ENCODE results near the gene TMTC1.

The TMTC1 gene

DNA sequence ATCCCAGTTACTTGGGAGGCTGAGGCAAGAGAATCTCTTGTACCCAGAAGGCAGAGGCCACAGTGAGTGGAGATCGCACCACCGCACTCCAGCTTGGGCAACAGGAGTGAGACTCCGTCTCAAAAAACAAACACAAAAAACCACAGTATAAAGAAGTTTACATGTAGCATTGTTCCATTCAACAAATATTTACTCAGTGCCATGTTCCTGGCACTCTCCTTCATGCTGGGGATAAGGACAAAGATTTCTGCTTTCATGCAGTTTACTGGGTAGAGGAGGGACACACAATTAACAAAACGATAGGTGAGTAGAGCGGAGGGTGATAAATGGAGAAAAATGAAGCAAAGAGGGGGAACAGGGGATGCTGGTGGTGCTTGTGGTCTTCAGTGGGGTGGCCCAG is 218.0 kb downstream of the TMTC1 start:
- TF ChIP-seq, protein P1, sequence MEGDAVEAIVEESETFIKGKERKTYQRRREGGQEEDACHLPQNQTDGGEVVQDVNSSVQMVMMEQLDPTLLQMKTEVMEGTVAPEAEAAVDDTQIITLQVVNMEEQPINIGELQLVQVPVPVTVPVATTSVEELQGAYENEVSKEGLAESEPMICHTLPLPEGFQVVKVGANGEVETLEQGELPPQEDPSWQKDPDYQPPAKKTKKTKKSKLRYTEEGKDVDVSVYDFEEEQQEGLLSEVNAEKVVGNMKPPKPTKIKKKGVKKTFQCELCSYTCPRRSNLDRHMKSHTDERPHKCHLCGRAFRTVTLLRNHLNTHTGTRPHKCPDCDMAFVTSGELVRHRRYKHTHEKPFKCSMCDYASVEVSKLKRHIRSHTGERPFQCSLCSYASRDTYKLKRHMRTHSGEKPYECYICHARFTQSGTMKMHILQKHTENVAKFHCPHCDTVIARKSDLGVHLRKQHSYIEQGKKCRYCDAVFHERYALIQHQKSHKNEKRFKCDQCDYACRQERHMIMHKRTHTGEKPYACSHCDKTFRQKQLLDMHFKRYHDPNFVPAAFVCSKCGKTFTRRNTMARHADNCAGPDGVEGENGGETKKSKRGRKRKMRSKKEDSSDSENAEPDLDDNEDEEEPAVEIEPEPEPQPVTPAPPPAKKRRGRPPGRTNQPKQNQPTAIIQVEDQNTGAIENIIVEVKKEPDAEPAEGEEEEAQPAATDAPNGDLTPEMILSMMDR (IDR thresholded peaks at IDR 0.05; ENCODE audit: low read depth, low read length): no peak
- DNase-seq (ENCODE audit: low read depth, low spot score): no peak
- H3K4me3 ChIP-seq (ENCODE audit: low read depth, low read length): no peak overlapping the region
- in situ Hi-C loops (cut with HindIII; ENCODE audit: low sequenced_read_pairs): no loop called here

DNA sequence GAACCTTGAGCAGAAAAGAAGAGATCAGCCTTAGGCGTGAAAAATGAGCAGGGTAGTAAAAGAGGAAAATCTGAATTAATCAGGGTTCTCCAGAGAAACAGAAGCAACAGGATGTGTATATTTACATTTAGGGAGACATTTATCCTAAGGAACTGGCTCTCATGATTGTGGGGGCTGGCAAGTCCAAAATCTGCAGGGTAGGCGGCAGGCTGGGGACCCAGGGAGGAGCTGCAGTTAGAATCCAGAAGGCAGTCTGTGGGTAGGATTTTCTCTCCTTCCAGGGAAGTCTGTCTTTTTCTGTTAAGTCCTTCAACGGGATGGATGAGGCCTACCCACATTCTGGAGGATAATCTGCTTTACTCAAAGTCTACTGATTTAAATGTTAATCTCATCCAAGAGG is 218.8 kb downstream of the TMTC1 start:
- DNase-seq (ENCODE audit: low read depth, low spot score): no peak
- in situ Hi-C loops (cut with HindIII; ENCODE audit: low sequenced_read_pairs): no loop called here
- no peak overlapping the region for H3K4me3 ChIP-seq (ENCODE audit: low read depth, low read length)
- TF ChIP-seq, protein P1 (IDR thresholded peaks at IDR 0.05; ENCODE audit: low read depth, low read length): no peak

DNA sequence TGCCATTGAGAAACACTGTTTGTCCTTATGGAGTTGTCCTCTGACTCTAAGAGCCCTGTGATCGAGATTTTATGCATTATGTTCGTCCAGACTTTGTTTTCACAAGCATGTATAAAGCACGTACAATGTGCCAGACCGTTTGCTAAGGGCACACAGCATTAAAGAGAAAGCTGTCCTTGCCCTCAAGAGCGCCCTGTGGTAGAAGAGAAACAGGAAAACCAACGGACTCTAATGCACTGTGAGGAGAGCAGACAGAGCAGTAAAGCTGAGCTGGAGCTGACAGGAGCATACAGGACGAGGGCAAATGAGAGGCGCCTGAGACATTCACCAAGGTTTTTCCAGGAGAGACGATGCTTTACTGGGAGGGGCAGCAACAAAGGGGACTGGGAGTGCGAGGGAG is 220.1 kb downstream of the TMTC1 start:
- no peak for DNase-seq (ENCODE audit: low read depth, low spot score)
- in situ Hi-C loops (cut with HindIII; ENCODE audit: low sequenced_read_pairs): no loop called here
- no peak overlapping the region for H3K4me3 ChIP-seq (ENCODE audit: low read depth, low read length)
- TF ChIP-seq, protein P1 (IDR thresholded peaks at IDR 0.05; ENCODE audit: low read depth, low read length): no peak

DNA sequence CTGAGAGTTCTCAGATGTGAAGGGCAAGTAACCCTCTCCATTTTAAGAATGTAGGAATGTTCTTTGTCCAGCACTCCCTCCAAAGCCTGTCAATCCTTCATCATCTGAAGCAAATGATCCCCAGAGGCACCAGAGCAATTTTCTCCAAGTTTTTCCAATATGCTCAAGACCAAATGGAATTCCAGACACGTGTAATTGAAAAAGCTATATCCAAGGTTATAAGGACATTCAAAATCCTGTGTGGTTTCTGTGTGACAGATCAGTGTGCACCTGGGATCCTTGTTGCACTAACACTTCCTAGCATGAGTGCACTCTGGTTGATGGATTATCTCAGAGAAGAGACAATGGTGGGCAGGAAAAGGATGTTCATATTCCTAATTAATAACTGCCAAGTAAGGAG is 220.7 kb downstream of the TMTC1 start:
- TF ChIP-seq, protein P1 (IDR thresholded peaks at IDR 0.05; ENCODE audit: low read depth, low read length): no peak
- in situ Hi-C loops (cut with HindIII; ENCODE audit: low sequenced_read_pairs): no loop called here
- no peak for DNase-seq (ENCODE audit: low read depth, low spot score)
- H3K4me3 ChIP-seq (ENCODE audit: low read depth, low read length): no peak overlapping the region

DNA sequence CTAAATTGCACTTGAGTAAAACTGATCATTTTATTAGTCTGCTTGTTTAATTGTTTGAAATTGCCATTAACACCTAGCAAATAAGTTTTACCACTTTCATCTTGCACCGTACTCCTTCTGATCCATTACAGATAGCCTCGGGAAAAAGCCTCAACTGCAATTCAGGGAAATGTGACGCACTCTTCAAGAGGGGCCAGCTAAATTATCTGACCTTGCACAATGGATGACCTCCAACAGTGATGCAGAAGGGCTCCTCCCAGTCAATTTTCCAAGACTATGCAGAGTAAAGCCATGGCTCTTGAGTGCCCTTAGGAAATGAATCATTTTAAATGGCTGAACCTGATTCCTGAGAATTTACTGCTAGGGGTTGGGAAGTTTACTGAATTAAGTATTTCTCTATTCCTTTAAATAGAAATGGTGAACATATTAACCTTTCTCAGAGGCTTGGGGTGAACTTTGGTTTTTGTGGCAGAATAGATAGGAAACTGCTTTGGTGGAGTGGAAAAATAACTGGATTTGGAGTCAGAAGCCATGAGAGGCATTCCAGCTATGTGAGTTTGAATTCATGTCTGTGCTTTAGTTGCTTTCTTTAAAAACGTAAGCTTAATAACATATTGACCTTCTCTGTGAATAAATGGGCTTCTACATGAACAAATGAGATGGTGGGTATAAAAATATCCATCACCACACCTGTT is 221.5 kb downstream of the TMTC1 start:
- in situ Hi-C loops (cut with HindIII; ENCODE audit: low sequenced_read_pairs): no loop called here
- peak; percentile 81 for DNase-seq (ENCODE audit: low read depth, low spot score)
- TF ChIP-seq, protein P1 (IDR thresholded peaks at IDR 0.05; ENCODE audit: low read depth, low read length): no peak
- H3K4me3 ChIP-seq (ENCODE audit: low read depth, low read length): no peak overlapping the region

DNA sequence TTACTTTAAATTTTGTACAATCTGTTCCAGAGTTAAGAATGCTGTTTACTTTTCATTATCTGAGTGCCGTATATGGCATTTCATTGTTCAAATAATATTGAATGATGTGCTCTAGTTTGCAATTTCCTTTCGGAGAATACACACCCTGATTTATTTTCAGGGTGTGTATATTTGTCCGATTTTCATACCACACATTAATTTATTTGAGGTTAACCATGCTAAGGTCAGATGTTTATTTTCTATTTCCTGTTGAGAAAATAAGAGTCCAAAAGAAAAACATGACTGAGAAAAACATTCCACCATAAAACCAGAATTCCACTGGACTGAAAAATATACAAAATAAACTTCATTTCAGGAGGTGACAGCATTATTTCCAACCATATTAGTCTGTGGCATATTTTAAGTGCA is 222.1 kb downstream of the TMTC1 start:
- no peak overlapping the region for H3K4me3 ChIP-seq (ENCODE audit: low read depth, low read length)
- TF ChIP-seq, protein P1 (IDR thresholded peaks at IDR 0.05; ENCODE audit: low read depth, low read length): no peak
- DNase-seq (ENCODE audit: low read depth, low spot score): no peak
- in situ Hi-C loops (cut with HindIII; ENCODE audit: low sequenced_read_pairs): no loop called here
